ENCODE results near the gene AP1S3.

GRCh38 chr2:223865907-223866508 lies 28.6 kb upstream of the AP1S3 start:
- TF ChIP-seq YY1 (IDR thresholded peaks at IDR 0.05; ENCODE audit: insufficient read depth, insufficient read length) = no peak
- TF ChIP-seq ZNF274 (IDR thresholded peaks at IDR 0.05; ENCODE audit: low read depth, low read length) = no peak
- TF ChIP-seq SUZ12 (IDR thresholded peaks at IDR 0.05; ENCODE audit: extremely low read depth, insufficient read depth, insufficient read length) = no peak

Measured in NT2/D1 (cell line).